Gastrocnemius medialis (tissue), 4 donors: ENCODE results near the gene ASAP2.

ENCODE experiments used
- POLR2A ChIP-seq, 2 donors: fragments of 450-650 bp; IDR thresholded peaks; one replicate each; pipeline ENCODE4 v1.6.1; 2017; ENCODE audit warnings: antibody characterized with exemption in 2 of 2, mild to moderate bottlenecking in 2 of 2, moderate library complexity in 2 of 2
- TF ChIP-seq, protein P1 (sequence below), 5 experiments: fragments of 450-650 bp in 3 of 5; fragments of 200-600 bp in 2 of 5; sonication (generic) in 2 of 5; IDR thresholded peaks in 4 of 5; conservative IDR thresholded peaks in 1 of 5; 1 replicate in 4 of 5; 2 replicates in 1 of 5; pipeline ENCODE4 v1.5.1; 2016 to 2019; ENCODE audit warnings: antibody characterized with exemption in 5 of 5, mild to moderate bottlenecking in 3 of 5, moderate library complexity in 3 of 5

DNA sequence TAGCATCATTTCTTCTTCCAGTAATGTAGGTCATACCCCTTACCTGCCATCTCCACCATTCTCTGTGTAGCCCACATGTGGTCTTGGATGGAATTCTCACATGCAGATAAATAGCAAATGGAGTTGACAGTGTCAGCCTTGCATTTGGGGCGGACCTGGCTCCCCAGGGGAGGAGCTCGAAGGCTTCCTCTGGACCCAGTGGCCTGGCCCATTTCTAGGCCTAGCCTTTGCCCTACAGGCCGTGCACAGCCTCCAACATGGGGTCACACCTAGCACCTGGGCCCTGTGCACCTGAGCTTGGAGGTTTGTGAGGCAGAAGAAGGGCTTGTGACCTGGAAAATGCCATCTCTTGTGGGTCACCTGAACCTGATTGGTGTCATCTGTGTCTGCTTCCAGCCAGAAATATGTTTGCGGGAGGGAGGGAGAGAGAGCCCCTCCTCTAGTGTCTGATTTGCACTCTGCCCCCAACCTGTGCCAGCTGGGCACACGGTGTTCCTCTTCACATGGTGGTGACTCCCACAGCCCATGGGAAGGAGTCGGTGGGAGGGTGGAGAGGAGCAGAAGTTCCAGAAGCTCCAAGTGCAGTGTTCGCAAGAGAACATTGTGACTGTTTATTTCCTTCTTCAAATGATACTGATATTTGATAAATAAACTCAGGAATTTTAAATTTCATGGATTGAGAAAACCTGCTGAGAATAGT, 183.7 kb downstream of the ASAP2 start:
- TF ChIP-seq, protein P1, sequence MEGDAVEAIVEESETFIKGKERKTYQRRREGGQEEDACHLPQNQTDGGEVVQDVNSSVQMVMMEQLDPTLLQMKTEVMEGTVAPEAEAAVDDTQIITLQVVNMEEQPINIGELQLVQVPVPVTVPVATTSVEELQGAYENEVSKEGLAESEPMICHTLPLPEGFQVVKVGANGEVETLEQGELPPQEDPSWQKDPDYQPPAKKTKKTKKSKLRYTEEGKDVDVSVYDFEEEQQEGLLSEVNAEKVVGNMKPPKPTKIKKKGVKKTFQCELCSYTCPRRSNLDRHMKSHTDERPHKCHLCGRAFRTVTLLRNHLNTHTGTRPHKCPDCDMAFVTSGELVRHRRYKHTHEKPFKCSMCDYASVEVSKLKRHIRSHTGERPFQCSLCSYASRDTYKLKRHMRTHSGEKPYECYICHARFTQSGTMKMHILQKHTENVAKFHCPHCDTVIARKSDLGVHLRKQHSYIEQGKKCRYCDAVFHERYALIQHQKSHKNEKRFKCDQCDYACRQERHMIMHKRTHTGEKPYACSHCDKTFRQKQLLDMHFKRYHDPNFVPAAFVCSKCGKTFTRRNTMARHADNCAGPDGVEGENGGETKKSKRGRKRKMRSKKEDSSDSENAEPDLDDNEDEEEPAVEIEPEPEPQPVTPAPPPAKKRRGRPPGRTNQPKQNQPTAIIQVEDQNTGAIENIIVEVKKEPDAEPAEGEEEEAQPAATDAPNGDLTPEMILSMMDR (IDR thresholded peaks at IDR 0.05 in 4 of 5, conservative IDR thresholded peaks at IDR 0.05 in 1 of 5) = no peak
- no peak for TF ChIP-seq POLR2A (IDR thresholded peaks at IDR 0.05)
